Left hindlimb (tissue), 1 donor: ENCODE data around the gene ABHD10.

ENCODE experiments used
- DNase-seq: peaks from one replicate; pipeline ENCODE4 v3.0.0-alpha.2; 2018

ABHD10 gene

GRCh38 chr3:111978583-111979433 lies at the start of gene ABHD10:
Gene ABHD10 (plus strand): TSS chr3:111979026. CDS start chr3:111979062, 36 bp downstream.
- peak; percentile 96 for DNase-seq

- no peak for DNase-seq
These were observed 49.3 kb upstream of the ABHD10 start for GRCh38 chr3:111929484-111929883.

- DNase-seq = no peak
These were observed 45.9 kb upstream of the ABHD10 start for GRCh38 chr3:111932946-111933345.

GRCh38 chr3:111936191-111936841 lies 42.5 kb upstream of the ABHD10 start:
- no peak for DNase-seq

- DNase-seq = no peak
These were observed 41.9 kb upstream of the ABHD10 start for GRCh38 chr3:111936967-111937366.

GRCh38 chr3:111937871-111938270 lies 41.0 kb upstream of the ABHD10 start:
- DNase-seq = no peak

GRCh38 chr3:111939873-111940272 lies 39.0 kb upstream of the ABHD10 start:
- no peak for DNase-seq

GRCh38 chr3:111943533-111943932 lies 35.3 kb upstream of the ABHD10 start:
- no peak for DNase-seq

GRCh38 chr3:111944372-111944771 lies 34.5 kb upstream of the ABHD10 start:
- DNase-seq = no peak

GRCh38 chr3:111947231-111947630 lies 31.6 kb upstream of the ABHD10 start:
- DNase-seq = no peak

- DNase-seq = no peak
These were observed 30.0 kb upstream of the ABHD10 start for GRCh38 chr3:111948786-111949185.

GRCh38 chr3:111949712-111950111 lies 29.1 kb upstream of the ABHD10 start:
- DNase-seq = no peak

GRCh38 chr3:111951032-111951431 lies 27.8 kb upstream of the ABHD10 start:
- no peak for DNase-seq

- no peak for DNase-seq
These were observed 26.7 kb upstream of the ABHD10 start for GRCh38 chr3:111952086-111952485.

GRCh38 chr3:111952866-111953450 lies 25.9 kb upstream of the ABHD10 start:
- no peak for DNase-seq

- no peak for DNase-seq
These were observed 24.4 kb upstream of the ABHD10 start for GRCh38 chr3:111954228-111954990.

GRCh38 chr3:111955876-111956275 lies 22.9 kb upstream of the ABHD10 start:
- no peak for DNase-seq

- no peak for DNase-seq
These were observed 22.4 kb upstream of the ABHD10 start for GRCh38 chr3:111956449-111956848.

- DNase-seq = no peak
These were observed 21.7 kb upstream of the ABHD10 start for GRCh38 chr3:111956995-111957734.

- no peak for DNase-seq
These were observed 17.2 kb upstream of the ABHD10 start for GRCh38 chr3:111961461-111962164.

- no peak for DNase-seq
These were observed 15.4 kb upstream of the ABHD10 start for GRCh38 chr3:111963424-111963823.

- DNase-seq = no peak
These were observed 13.3 kb upstream of the ABHD10 start for GRCh38 chr3:111965484-111965883.
